Activated T-helper 1 cell treated with anti-CD3 and anti-CD28 coated beads, Interleukin-12 subunit alpha, Interleukin-12 subunit beta, Interleukin-2, Interleukin-4 antibody, amounts not matched to agents 30 ng/mL and 10 ng/mL and 1 ng/mL, durations not matched to agents 14 hours and 24 hours and 36 hours (primary cell): ENCODE data around the gene NFASC. TPM values are rescaled to one million over a fixed set of nuclear protein-coding genes. Genes with fewer than 3 reads are reported as not detected.

Experiments used
- DNase-seq: peaks from one replicate; pipeline ENCODE4 v3.0.0; 2021; ENCODE audit warnings: low spot score
- H3K27ac Mint-ChIP-seq: one replicate; pipeline ENCODE4 v1.8.0; 2021; ENCODE audit warnings: mild to moderate bottlenecking, mixed read lengths
- H3K27me3 Mint-ChIP-seq: one replicate; pipeline ENCODE4 v1.8.0; 2022; ENCODE audit warnings: mild to moderate bottlenecking, moderate library complexity, mixed read lengths; ENCODE audit not compliant: insufficient read depth
- H3K36me3 Mint-ChIP-seq: one replicate; pipeline ENCODE4 v1.8.0; 2021; ENCODE audit warnings: low read depth, mixed read lengths
- H3K4me1 Mint-ChIP-seq: one replicate; pipeline ENCODE4 v1.8.0; 2021; ENCODE audit warnings: low read depth, mixed read lengths
- H3K4me3 Mint-ChIP-seq: one replicate; pipeline ENCODE4 v1.8.0; 2021; ENCODE audit warnings: mild to moderate bottlenecking, moderate library complexity, mixed read lengths
- H3K9me3 Mint-ChIP-seq: one replicate; pipeline ENCODE4 v1.8.0; 2021; ENCODE audit warnings: mixed read lengths
- intact Hi-C: fragments of 100-400 bp; cut with micrococcal nuclease; formaldehyde crosslinking; loops from one replicate; pipeline ENCODE4 v1.15.1; 2024
- total RNA-seq: library from RNA; stranded (reverse); gene quantifications from 2 replicates; pipeline ENCODE4 v1.2.3, GENCODE V29; 2022

Gene NFASC
- total RNA-seq, 1 donor from 2014 or later = 0.70 TPM

DNA sequence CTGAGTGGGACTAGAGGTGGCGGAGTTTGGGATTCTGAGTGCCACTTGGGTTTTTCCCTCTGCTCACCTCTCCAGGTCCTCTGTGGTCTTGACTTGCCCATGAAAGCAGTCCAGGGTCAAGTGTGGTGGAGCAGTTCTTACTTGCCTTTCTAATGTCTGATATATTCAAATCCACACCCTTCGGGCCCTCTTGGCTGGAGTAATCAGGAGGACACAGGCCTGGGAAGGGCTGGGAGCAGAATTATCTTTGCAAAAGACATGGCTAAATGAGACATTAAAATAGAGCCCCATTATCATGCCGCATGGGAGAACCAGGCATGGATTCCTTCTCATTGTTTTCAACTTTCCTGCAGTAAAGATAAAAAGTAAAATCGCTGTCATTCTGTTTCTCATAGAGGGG, 74.0 kb downstream of the NFASC start:
- Mint-ChIP-seq H3K4me3 (no peak overlapping the region), H3K9me3 (no peaks in the 10 kb centered on the region), H3K36me3 (no peaks in the 10 kb centered on the region), H3K27me3 (peaks cover 10% of the 10 kb centered on the region), H3K4me1 (no peaks in the 10 kb centered on the region), H3K27ac (no peak overlapping the region)
- no peak for DNase-seq
- intact Hi-C loops = no loop called here

DNA sequence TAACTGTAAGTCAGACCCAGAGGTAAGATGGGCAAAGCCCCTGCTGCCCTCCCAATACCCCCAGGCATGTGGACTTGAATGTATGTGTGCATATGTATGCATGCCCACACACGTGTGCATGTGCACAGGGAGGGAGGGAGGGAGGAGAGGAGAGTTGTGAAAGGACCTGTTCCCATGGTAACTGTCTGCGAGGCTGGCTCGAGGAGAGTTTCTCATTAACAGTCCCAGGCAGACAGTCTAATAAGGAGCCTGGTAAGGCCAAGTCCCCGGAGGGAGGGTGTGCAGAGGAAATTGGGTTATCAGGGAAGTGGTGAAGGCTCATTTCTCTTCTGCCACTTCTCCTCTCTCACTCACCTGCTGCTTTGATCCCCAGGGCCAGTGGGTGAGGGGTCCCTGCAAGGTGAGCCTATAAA, 74.9 kb downstream of the NFASC start:
- intact Hi-C loops = no loop called here
- DNase-seq = no peak
- no peak overlapping the region for H3K4me3 Mint-ChIP-seq
- no peak overlapping the region for H3K27ac Mint-ChIP-seq
- H3K4me1 Mint-ChIP-seq = no peaks in the 10 kb centered on the region
- H3K9me3 Mint-ChIP-seq = no peaks in the 10 kb centered on the region
- peaks cover 7% of the 10 kb centered on the region for H3K27me3 Mint-ChIP-seq
- no peaks in the 10 kb centered on the region for H3K36me3 Mint-ChIP-seq

DNA sequence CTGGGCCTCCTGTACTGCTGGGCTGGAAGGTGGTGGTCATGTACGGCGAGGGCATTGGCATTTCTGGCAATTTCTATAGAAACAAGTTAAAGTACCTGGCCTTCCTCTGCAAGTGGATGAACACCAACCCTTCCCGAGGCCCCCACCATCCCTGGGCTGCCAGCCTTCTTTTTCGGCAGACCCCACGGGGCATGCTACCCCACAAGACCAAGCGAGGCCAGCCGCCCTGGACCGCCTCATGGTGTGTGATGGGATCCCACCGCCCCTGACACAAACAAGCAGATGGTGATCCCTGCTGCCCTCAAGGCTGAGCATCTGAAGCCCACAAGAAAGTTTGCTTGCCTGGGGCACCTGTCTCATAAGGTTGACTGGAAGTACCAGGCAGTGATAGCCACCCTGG, 76.0 kb downstream of the NFASC start:
- Mint-ChIP-seq H3K4me3 (no peak overlapping the region), H3K4me1 (no peaks in the 10 kb centered on the region), H3K9me3 (no peaks in the 10 kb centered on the region), H3K27me3 (peaks cover 7% of the 10 kb centered on the region), H3K36me3 (no peaks in the 10 kb centered on the region), H3K27ac (no peak overlapping the region)
- intact Hi-C loops = no loop called here
- no peak for DNase-seq

DNA sequence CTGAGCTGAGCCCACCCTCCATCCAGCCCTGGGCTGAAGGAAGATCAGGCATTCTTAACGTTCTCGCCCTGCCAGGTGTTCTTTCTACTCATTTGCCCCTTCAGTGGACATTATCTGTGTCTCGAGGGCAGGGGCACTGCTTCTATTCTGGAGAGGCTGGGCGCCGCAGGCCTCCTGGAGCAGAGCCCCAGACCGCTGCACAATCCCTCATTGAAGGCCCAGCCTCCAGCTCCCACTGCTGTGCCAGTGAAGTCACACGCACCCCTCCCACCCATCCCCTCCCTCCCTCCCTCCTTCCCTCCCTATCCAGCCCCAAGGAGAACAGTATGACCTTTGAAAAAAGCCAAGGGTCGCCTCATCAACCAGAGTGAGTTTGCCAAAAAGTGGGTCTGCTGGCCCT, 76.7 kb downstream of the NFASC start:
- Mint-ChIP-seq H3K27me3 (peaks cover 7% of the 10 kb centered on the region), H3K36me3 (no peaks in the 10 kb centered on the region), H3K27ac (no peak overlapping the region), H3K4me3 (no peak overlapping the region), H3K4me1 (no peaks in the 10 kb centered on the region), H3K9me3 (no peaks in the 10 kb centered on the region)
- DNase-seq = no peak
- intact Hi-C loops = no loop called here

DNA sequence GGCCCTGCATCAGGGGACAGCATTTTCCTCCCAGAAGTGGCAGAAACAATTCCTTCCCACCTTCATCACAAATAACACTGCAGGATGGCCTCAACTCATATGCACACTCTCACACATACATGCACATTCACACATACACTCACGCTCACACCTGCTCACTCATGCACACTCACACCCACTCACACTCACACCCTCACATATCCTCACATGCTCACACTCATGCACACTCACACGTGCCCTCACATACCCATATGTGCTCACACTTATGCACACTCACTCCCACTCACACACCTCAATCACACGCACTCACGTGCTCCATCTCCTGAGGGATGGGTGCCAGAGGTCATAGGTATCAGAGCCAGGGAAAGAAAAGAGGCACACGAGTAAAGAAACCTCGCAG, 77.1 kb downstream of the NFASC start:
- H3K9me3 Mint-ChIP-seq = no peaks in the 10 kb centered on the region
- intact Hi-C loops = no loop called here
- no peaks in the 10 kb centered on the region for H3K36me3 Mint-ChIP-seq
- H3K27me3 Mint-ChIP-seq = peaks cover 7% of the 10 kb centered on the region
- no peak overlapping the region for H3K4me3 Mint-ChIP-seq
- no peaks in the 10 kb centered on the region for H3K4me1 Mint-ChIP-seq
- no peak for DNase-seq
- no peak overlapping the region for H3K27ac Mint-ChIP-seq

DNA sequence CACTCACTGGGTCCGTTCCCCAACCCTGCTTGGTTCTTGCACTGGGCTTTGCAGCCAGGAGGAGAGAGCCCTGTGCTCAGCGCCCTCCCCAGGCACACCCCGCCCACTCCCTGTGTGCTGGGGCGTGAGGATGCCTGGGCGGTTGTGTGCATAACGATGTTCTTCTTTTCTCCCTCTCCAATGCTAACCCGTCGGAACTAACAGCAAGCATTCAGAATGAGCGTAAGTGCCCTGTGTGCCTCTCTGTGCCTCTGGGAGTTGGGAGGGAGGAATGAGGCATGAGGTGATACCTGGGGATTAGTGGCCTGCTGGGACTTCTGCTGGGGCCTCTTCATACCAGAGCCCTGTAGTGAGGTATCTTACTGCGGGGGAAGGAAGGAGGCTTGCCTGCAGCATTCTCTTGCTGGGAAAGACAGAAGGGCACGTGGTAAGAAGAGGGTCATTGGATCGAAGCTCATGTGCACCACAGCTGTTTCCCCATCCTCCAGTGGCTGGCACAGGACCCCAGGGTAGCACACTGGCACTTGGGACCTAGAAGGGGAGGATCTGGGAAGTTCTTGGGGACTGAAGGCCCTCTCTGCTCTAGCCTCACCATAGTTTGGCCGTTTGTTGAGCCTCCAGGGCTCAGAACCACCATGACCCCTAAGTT, 79.8 kb downstream of the NFASC start:
- Mint-ChIP-seq H3K4me1 (no peaks in the 10 kb centered on the region), H3K36me3 (no peaks in the 10 kb centered on the region), H3K27ac (no peak overlapping the region), H3K27me3 (peaks cover 4% of the 10 kb centered on the region), H3K9me3 (no peaks in the 10 kb centered on the region), H3K4me3 (no peak overlapping the region)
- intact Hi-C loops = no loop called here
- DNase-seq = no peak

DNA sequence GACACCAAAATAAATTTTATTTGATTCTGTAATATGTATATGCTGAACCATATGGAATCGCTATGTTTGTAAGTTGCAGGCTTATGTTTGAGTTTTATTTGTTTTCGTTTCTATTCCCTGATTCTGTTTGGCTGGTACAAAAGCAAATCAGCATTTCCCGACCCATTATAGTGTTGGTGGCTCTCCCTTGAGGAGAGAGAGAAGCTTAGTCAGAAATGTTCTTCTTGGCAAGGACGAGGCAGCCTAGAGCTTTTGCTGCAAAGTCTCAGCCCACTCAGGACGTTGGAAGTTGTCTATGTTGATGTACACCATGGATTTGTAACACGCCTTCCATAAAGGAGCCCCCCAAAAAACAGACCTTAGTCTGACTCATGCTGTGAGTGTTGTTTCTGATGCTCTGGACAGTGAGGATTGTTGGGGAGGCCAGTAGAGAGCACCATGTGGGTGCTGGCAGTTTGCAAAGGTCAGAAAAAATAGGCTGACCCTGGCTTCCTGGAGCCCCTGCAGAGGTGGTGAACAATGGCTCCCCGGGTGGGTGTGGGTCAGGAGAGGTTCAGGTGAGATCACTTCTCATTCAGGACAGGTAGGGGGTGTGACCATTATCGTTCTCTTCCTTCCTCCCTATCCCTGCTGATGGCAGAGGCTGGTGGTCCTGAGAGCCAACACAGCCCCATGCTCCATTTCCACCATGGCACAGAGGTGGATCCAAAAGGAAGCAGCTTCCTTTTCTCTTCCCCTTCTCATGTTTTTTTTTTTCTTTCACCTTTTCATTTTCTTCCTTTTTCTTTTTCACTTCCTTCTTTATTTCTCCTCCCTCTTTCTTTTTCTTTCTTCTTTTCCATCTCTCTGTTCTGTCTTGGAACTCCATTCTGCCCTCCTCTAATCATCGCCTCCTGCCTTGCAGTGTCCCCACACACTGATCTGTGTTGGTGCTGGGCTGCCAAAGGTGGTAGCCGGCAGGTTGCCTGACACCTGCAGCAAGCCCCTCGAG, 88.0 kb downstream of the NFASC start:
- no peak overlapping the region for H3K27ac Mint-ChIP-seq
- intact Hi-C loops = no loop called here
- H3K4me3 Mint-ChIP-seq = no peak overlapping the region
- no peaks in the 10 kb centered on the region for H3K9me3 Mint-ChIP-seq
- H3K36me3 Mint-ChIP-seq = no peaks in the 10 kb centered on the region
- DNase-seq = no peak
- peaks cover 13% of the 10 kb centered on the region for H3K27me3 Mint-ChIP-seq
- no peaks in the 10 kb centered on the region for H3K4me1 Mint-ChIP-seq

DNA sequence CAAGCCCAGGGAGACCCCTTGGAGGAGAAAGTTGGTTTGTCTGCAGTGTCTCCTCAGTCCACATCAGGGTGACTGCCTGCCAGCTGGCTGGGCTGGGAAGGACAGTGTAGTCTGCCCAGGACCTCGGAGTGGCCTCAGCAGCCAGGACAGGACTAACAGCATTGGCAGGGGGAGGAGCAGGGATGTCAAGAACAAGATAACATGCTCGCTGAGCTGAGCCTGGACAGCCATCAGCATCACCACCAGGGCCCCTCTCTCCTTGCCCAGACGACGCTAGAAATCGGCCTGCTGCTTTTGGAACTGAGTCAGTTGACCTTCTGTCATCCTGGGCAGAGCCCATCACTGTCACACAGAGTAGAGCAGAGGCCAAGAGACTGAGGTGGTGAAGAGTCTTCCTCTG, 88.7 kb downstream of the NFASC start:
- Mint-ChIP-seq H3K9me3 (no peaks in the 10 kb centered on the region), H3K27me3 (peaks cover 13% of the 10 kb centered on the region), H3K36me3 (no peaks in the 10 kb centered on the region), H3K27ac (no peak overlapping the region), H3K4me1 (no peaks in the 10 kb centered on the region), H3K4me3 (no peak overlapping the region)
- no peak for DNase-seq
- intact Hi-C loops = no loop called here

DNA sequence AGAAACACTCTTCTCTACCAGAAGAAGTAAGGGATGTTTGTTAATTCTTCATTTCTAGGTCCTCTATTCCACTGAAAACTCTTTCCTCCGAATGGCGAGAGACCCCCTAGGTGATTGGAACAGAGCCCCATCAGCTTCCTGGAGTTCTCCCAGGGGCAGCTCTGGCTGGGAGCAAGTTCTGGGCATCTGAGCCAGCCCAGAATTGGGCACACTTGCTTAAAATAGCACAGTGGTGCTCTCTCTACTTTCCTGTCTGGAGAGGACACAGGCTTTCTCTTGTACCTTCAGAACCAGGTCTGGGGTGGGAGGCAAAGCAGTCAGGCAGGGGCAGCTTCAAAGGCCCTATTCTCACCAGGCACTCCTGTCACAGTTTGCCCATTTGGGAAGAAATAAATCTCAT, 89.2 kb downstream of the NFASC start:
- Mint-ChIP-seq H3K27me3 (peaks cover 18% of the 10 kb centered on the region), H3K4me3 (no peak overlapping the region), H3K36me3 (no peaks in the 10 kb centered on the region), H3K9me3 (no peaks in the 10 kb centered on the region), H3K27ac (no peak overlapping the region), H3K4me1 (no peaks in the 10 kb centered on the region)
- intact Hi-C loops = no loop called here
- DNase-seq = no peak

DNA sequence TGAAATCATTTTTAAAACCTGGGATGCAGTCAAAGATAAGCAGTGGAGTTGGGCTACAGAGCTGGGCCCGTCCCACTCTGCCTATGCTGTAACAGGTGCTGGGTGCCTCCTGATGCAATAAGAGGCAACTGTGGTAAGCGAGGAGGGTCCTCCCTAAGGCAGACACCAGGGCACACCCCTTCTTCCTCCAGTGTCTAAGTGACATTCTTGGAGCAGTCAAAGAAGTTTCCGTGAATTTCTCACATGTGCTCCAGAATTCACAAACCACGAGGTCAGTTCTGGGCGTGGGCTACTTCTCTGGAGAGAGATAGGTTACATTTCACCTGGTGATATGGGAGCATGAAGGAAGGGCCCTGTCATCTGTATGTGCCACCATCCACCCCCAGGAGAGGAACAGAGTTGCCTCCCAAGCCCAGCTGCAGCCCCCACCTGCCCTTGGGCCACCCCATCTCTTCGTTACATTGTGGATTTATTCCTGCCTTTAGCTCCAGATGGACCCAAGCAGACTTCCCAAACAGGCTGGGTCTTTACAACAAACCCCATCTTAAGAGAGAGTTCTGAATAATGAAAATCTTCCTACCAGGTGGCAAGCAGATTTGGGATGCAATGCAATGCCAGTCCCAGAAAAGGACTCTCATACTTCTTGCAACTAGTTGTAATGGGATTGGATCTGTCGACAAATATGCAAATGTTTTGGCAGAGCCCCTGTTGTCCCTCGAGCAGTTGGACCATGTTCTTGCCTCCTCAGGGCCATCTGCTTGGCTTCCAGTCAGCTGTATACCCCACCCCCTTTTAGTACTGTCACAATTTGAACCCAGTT, 89.9 kb downstream of the NFASC start:
- H3K4me3 Mint-ChIP-seq = no peak overlapping the region
- intact Hi-C loops = no loop called here
- DNase-seq = no peak
- H3K27me3 Mint-ChIP-seq = peaks cover 24% of the 10 kb centered on the region
- no peaks in the 10 kb centered on the region for H3K9me3 Mint-ChIP-seq
- H3K27ac Mint-ChIP-seq = no peak overlapping the region
- H3K4me1 Mint-ChIP-seq = no peaks in the 10 kb centered on the region
- H3K36me3 Mint-ChIP-seq = no peaks in the 10 kb centered on the region

DNA sequence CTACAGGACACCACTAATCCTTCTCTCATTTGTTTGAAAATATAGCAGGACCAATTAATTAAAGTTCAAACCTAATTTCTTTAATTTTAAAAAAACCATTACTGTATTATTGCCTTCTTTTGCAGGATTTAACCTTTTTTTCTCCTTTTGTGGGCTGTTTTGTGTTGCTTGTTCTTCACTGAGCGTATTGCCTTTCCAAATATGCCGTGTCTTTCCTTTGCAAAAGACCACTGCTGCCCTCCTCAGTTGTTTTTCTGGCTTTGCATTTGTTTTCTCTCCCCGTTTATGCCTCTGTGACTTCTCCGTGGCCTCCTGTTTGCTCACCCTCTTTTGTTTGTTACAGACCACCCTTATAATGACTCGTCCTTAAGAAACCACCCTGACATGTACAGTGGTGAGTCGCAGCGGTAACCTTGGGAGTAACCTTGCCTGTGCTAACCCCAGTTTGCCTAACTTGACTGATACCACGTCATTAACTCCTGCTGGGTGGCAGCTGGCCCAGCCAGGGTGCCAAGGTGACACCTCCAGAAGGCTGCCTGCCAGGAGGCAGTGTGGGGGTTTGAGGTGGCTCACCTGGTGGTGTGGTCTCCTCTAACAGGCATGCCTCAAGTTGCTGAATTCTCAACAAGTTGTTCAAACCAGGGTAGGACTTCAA, 91.2 kb downstream of the NFASC start:
- Mint-ChIP-seq H3K4me1 (no peaks in the 10 kb centered on the region), H3K27ac (no peak overlapping the region), H3K36me3 (no peaks in the 10 kb centered on the region), H3K27me3 (peaks cover 23% of the 10 kb centered on the region), H3K4me3 (no peak overlapping the region), H3K9me3 (no peaks in the 10 kb centered on the region)
- intact Hi-C loops = no loop called here
- DNase-seq = no peak

DNA sequence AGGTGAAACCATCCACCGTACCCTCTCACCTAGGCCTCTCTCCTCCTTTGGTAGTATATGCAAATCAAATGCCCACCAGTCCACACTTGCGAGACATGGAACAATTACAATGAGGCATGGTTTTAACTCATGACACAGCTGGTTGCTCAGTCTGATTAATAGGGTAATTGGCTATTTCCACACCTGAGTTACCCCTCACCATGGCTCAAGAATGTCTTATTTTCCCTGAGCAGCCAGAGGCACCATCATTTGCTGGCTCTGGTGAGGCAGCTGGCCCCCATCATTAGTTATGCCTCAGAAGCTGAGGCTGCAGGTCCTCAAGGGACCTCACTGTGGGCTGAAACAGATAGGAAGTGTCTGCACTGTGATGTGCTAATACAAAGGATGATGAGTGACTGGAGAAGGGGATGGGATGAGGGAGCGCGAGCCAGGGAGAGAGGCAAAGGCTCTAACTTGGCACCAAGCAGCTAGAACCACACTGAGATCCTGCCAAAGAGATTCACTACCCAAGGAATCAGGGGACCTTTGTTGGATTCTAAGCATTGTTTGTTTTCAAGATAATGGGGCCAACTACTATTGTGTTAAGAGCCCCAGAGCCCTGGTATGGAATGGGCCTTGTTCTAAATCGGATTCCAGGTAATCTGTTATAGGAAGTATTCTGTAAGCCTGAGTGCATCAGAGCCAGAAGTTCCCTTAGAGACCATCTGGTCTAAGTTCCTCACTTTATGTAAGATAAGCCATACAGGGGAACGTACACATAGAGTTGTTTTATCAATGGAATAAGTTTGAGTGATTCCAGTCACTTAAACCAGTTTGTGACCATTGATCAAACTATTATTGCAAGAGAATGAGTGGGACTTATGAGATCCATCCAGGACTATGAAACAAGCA, 92.3 kb downstream of the NFASC start:
- intact Hi-C loops = no loop called here
- Mint-ChIP-seq H3K27ac (no peak overlapping the region), H3K36me3 (no peaks in the 10 kb centered on the region), H3K4me3 (no peak overlapping the region), H3K27me3 (peaks cover 21% of the 10 kb centered on the region), H3K4me1 (no peaks in the 10 kb centered on the region), H3K9me3 (no peaks in the 10 kb centered on the region)
- no peak for DNase-seq
